ENCODE results near the gene ELFN1.

The ELFN1 gene

GRCh38 chr7:1677206-1678080 is 7.4 kb downstream of the ELFN1 start:
- DNase-seq = no peak

- no peak for DNase-seq
Measured at GRCh38 chr7:1678081-1678543, 8.0 kb downstream of the ELFN1 start.

- DNase-seq = no peak
Measured at GRCh38 chr7:1678571-1679325, 8.7 kb downstream of the ELFN1 start.

GRCh38 chr7:1679326-1679965 is 9.4 kb downstream of the ELFN1 start:
- no peak for DNase-seq

- no peak for DNase-seq
Measured at GRCh38 chr7:1679966-1680730, 10.1 kb downstream of the ELFN1 start.

GRCh38 chr7:1681581-1681980 is 11.5 kb downstream of the ELFN1 start:
- no peak for DNase-seq

GRCh38 chr7:1685000-1685624 is 15.0 kb downstream of the ELFN1 start:
- DNase-seq = no peak

GRCh38 chr7:1688542-1688941 is 18.5 kb downstream of the ELFN1 start:
- DNase-seq = no peak

- peak; percentile 75 for DNase-seq
Measured at GRCh38 chr7:1689311-1689710, 19.2 kb downstream of the ELFN1 start.

- no peak for DNase-seq
Measured at GRCh38 chr7:1690359-1690958, 20.4 kb downstream of the ELFN1 start.

GRCh38 chr7:1691096-1691495 is 21.0 kb downstream of the ELFN1 start:
- no peak for DNase-seq

- no peak for DNase-seq
Measured at GRCh38 chr7:1691601-1692514, 21.8 kb downstream of the ELFN1 start.

- DNase-seq = no peak
Measured at GRCh38 chr7:1692515-1693418, 22.7 kb downstream of the ELFN1 start.

GRCh38 chr7:1693419-1693990 is 23.4 kb downstream of the ELFN1 start:
- peak; percentile 80 for DNase-seq

GRCh38 chr7:1693991-1694524 is 24.0 kb downstream of the ELFN1 start:
- DNase-seq = peak; percentile 95

GRCh38 chr7:1694611-1695511 is 24.8 kb downstream of the ELFN1 start:
- peak; percentile 50 for DNase-seq

- DNase-seq = no peak
Measured at GRCh38 chr7:1695800-1696454, 25.9 kb downstream of the ELFN1 start.
